Stimulated activated CD4-positive, alpha-beta T cell treated with anti-CD3 and anti-CD28 coated beads, Interleukin-12 subunit alpha, Interleukin-12 subunit beta, amount 100 ng/mL, for 48 hours (primary cell): Measurements from ENCODE around the gene NFYC.
A peak's percentile ranks its signal among the peaks of the same experiment; 100 is the strongest.
"Not testable (repeated sequence)": the region's sequence is repeated elsewhere in the genome, so short reads cannot be mapped to it uniquely, and the experiment has no call there.

ENCODE experiments used
- DNase-seq, 3 donors: peaks; one replicate each; pipeline ENCODE4 v3.0.0-alpha.2; 2020; ENCODE audit warnings: low read depth in 2 of 3, low spot score in 1 of 3

Gene NFYC

GRCh38 chr1:40704817-40705733, 13.6 kb downstream of the NFYC start:
- no peak for DNase-seq

GRCh38 chr1:40706626-40707025, 15.1 kb downstream of the NFYC start:
- DNase-seq, result no peak

- DNase-seq, result no peak
Observed at GRCh38 chr1:40708750-40709099, 17.2 kb downstream of the NFYC start.

- peak; percentile 21 to 56 (median 53) for DNase-seq
Observed at GRCh38 chr1:40709100-40709801, 17.7 kb downstream of the NFYC start.

- no peak for DNase-seq
Observed at GRCh38 chr1:40709802-40710278, 18.3 kb downstream of the NFYC start.

GRCh38 chr1:40710581-40711315, 19.2 kb downstream of the NFYC start:
- DNase-seq, result no peak

GRCh38 chr1:40711465-40712404, 20.2 kb downstream of the NFYC start:
- no peak for DNase-seq

GRCh38 chr1:40712405-40712944, 21.0 kb downstream of the NFYC start:
- no peak for DNase-seq

- no peak for DNase-seq
Observed at GRCh38 chr1:40712997-40713396, 21.5 kb downstream of the NFYC start.

GRCh38 chr1:40715491-40716059, 24.1 kb downstream of the NFYC start:
- no peak for DNase-seq

GRCh38 chr1:40717065-40717464, 25.6 kb downstream of the NFYC start:
- no peak for DNase-seq

- no peak for DNase-seq
Observed at GRCh38 chr1:40717955-40718354, 26.5 kb downstream of the NFYC start.

GRCh38 chr1:40720493-40720892, 29.0 kb downstream of the NFYC start:
- DNase-seq, result no peak

GRCh38 chr1:40722622-40723021, 31.1 kb downstream of the NFYC start:
- no peak for DNase-seq

GRCh38 chr1:40723196-40723955, 31.9 kb downstream of the NFYC start:
- no peak for DNase-seq

- DNase-seq, result not testable (repeated sequence)
Observed at GRCh38 chr1:40727662-40728061, 36.2 kb downstream of the NFYC start.

- not testable (repeated sequence) for DNase-seq
Observed at GRCh38 chr1:40729316-40729862, 37.9 kb downstream of the NFYC start.

- DNase-seq, result no peak
Observed at GRCh38 chr1:40732756-40733301, 41.3 kb downstream of the NFYC start.
